HepG2 (cell line): ENCODE results near the gene ANKDD1A. TPM values are rescaled to one million over a fixed set of nuclear protein-coding genes. Genes with fewer than 3 reads are reported as not detected.

Source experiments
- ATAC-seq: fragments of 200-7000 bp; cut with Tn5 transposase; 3 replicates; pipeline ENCODE4 v1.9.1; 2020; ENCODE audit warnings: mild to moderate bottlenecking, moderate library complexity
- BruUV-seq: library from RNA; stranded (reverse); fragments of 400-500 nt; replicated peaks from 2 replicates; lab custom pipeline; 2021; lab: Mats Ljungman, UMichigan
- CTCF ChIA-PET: fragments of 300-600 bp; formaldehyde crosslinking; extraction: SDS; loops from one replicate; lab custom pipeline; 2021; ENCODE audit warnings: low total read pairs, inconsistent platforms, low intra/inter-chr PET ratio; lab: Yijun Ruan, JAX
- POLR2A ChIA-PET: fragments of 350-600 bp; sonication (Branson Sonifier 250); formaldehyde crosslinking; loops from one replicate; lab custom pipeline; 2020; ENCODE audit warnings: antibody characterized with exemption, inconsistent platforms; lab: Yijun Ruan, JAX
- DNase-seq: peaks from one replicate; pipeline ENCODE4 v3.0.0-alpha.2; 2015; ENCODE audit warnings: low spot score
- FAIRE-seq: peaks from 3 replicates; lab custom pipeline; 2011; peaks lifted over from hg19 to GRCh38; lab: Jason Lieb, UNC
- H2AFZ ChIP-seq: one replicate; pipeline ENCODE4 v1.6.1; 2011; ENCODE audit warnings: low read length, inconsistent platforms
- H3K27ac ChIP-seq: fragments of 300-600 bp; 3 replicates; pipeline ENCODE4 v1.8.0; 2011; ENCODE audit warnings: mixed run types, mild to moderate bottlenecking, mixed read lengths, low read length, inconsistent platforms; ENCODE audit not compliant: insufficient read depth; ENCODE audit errors: extremely low read length
- H3K27me3 ChIP-seq, 2 experiments: fragments of 200-600 bp in 1 of 2; 2 replicates in 1 of 2; 3 replicates in 1 of 2; pipeline versions ENCODE4 v1.6.0 to v1.8.0; 2011; ENCODE audit warnings: low read length in 2 of 2, mild to moderate bottlenecking in 2 of 2, moderate library complexity in 2 of 2, inconsistent platforms in 1 of 2; ENCODE audit not compliant: insufficient read depth in 2 of 2, control insufficient read depth in 1 of 2
- H3K36me3 ChIP-seq, 2 experiments: fragments of 200-600 bp in 1 of 2; replicated peaks in 1 of 2; 2 replicates in 1 of 2; 3 replicates in 1 of 2; pipeline versions ENCODE4 v1.5.1 to v1.8.0; 2011; ENCODE audit warnings: low read length in 2 of 2, inconsistent platforms in 1 of 2; ENCODE audit not compliant: insufficient read depth in 2 of 2, control insufficient read depth in 1 of 2
- H3K4me1 ChIP-seq: 2 replicates; pipeline ENCODE4 v1.5.1; 2012; ENCODE audit warnings: low read length, inconsistent platforms; ENCODE audit not compliant: insufficient read depth
- H3K4me2 ChIP-seq: 2 replicates; pipeline ENCODE4 v1.6.0; 2011; ENCODE audit warnings: low read depth, low read length, inconsistent platforms
- H3K4me3 ChIP-seq, 3 experiments: fragments of 200-600 bp in 1 of 3; sonication (generic), shearing (Covaris generic) in 1 of 3; replicated peaks in 1 of 3; 2 replicates each; pipeline ENCODE4 v1.5.1; 2011 to 2016; ENCODE audit warnings: low read length in 3 of 3, inconsistent platforms in 2 of 3, low read depth in 2 of 3, mild to moderate bottlenecking in 2 of 3, control low read depth in 1 of 3, mixed read lengths in 1 of 3; ENCODE audit not compliant: insufficient read depth in 1 of 3
- H3K79me2 ChIP-seq: one replicate; pipeline ENCODE4 v1.6.1; 2011; ENCODE audit warnings: low read length, inconsistent platforms; ENCODE audit not compliant: insufficient read depth
- H3K9ac ChIP-seq: 2 replicates; pipeline ENCODE4 v1.6.0; 2011; ENCODE audit warnings: mild to moderate bottlenecking, low read depth, low read length, inconsistent platforms; ENCODE audit not compliant: insufficient read depth
- H3K9me3 ChIP-seq: 2 replicates; pipeline ENCODE4 v1.5.1; 2012; ENCODE audit warnings: mild to moderate bottlenecking, low read length
- H4K20me1 ChIP-seq: 2 replicates; pipeline ENCODE4 v1.6.0; 2011; ENCODE audit warnings: inconsistent platforms, mild to moderate bottlenecking, low read length, moderate library complexity; ENCODE audit not compliant: insufficient read depth
- HMG20B ChIP-seq: conservative IDR thresholded peaks from 2 replicates; pipeline ENCODE4 v1.6.1; 2016; ENCODE audit warnings: missing genetic modification reagents, missing compliant biosample characterization
- HNRNPLL ChIP-seq: fragments of 200-400 bp; formaldehyde crosslinking; IDR thresholded peaks from 2 replicates; pipeline ENCODE4 v1.6.1; 2017; ENCODE audit warnings: mild to moderate bottlenecking, low read depth, low read length; ENCODE audit not compliant: poor library complexity, severe bottlenecking
- MTA1 ChIP-seq: sonication (generic); formaldehyde crosslinking; IDR thresholded peaks from 2 replicates; pipeline ENCODE4 v1.4.0; 2020; ENCODE audit warnings: missing genetic modification reagents, mild to moderate bottlenecking, borderline replicate concordance
- PHF21A ChIP-seq: sonication (generic); formaldehyde crosslinking; IDR thresholded peaks from 2 replicates; pipeline ENCODE4 v1.5.0; 2020; ENCODE audit warnings: mild to moderate bottlenecking, missing genetic modification reagents
- POLR2AphosphoS2 ChIP-seq: IDR thresholded peaks from 2 replicates; pipeline ENCODE4 v1.6.1; 2011; ENCODE audit warnings: low read depth, low read length, improper control_type of control experiment
- RFX1 ChIP-seq: fragments of 450-650 bp; IDR thresholded peaks from 2 replicates; pipeline ENCODE4 v1.6.1; 2017
- SMC3 ChIP-seq: IDR thresholded peaks from 2 replicates; pipeline ENCODE4 v1.6.1; 2011; ENCODE audit warnings: low read length, improper control_type of control experiment
- SP2 ChIP-seq: sonication (generic); formaldehyde crosslinking; IDR thresholded peaks from 2 replicates; pipeline ENCODE4 v1.5.1; 2020; ENCODE audit warnings: mild to moderate bottlenecking, missing genetic modification reagents
- ZNF75D ChIP-seq: sonication (generic); formaldehyde crosslinking; IDR thresholded peaks from 2 replicates; pipeline ENCODE4 v1.8.1; 2023; ENCODE audit warnings: missing genetic modification reagents, mild to moderate bottlenecking, borderline replicate concordance
- WGBS: methylation state at CpG from one replicate; pipeline ENCODE4 v1.1.6; 2017; ENCODE audit warnings: low lambda C conversion rate; 5-methylcytosine and 5-hydroxymethylcytosine counted together
- in situ Hi-C: cut with HindIII; loops from 2 replicates; pipeline ENCODE4 v1.10.0; 2017; ENCODE audit warnings: low pct_unique_long_range_greater_than_20kb; ENCODE audit not compliant: extremely low pct_ligation_motif_present
- intact Hi-C: fragments of 100-400 bp; cut with micrococcal nuclease; formaldehyde crosslinking; loops from one replicate; pipeline ENCODE4 v1.10.0; 2022; ENCODE audit not compliant: unreplicated experiment
- polyA plus RNA-seq, 8 experiments: library from polyadenylated mRNA; depleted of rRNA in 3 of 8; stranded (reverse) in 7 of 8; unstranded in 1 of 8; fragments of >200 nt; fragmentation: Illumina TruSeq in 4 of 8; extraction: Trizol in 4 of 8; gene quantifications; 2 replicates each; pipeline versions ENCODE4 v1.2.1 to v1.2.3, GENCODE V29; 2011 to 2016; ENCODE audit warnings: low read depth in 4 of 8, missing spikeins in 1 of 8, mixed read lengths in 1 of 8; ENCODE audit not compliant: insufficient read depth in 1 of 8
- total RNA-seq, 5 experiments: library from RNA; depleted of rRNA; stranded (reverse); fragments of >200 nt; fragmentation: Illumina TruSeq; extraction: Trizol; gene quantifications; 2 replicates each; pipeline ENCODE4 v1.2.3, GENCODE V29; 2016; ENCODE audit warnings: low read depth in 1 of 5
- TF ChIP-seq, protein P1 (sequence below): sonication (generic); formaldehyde crosslinking; IDR thresholded peaks from 2 replicates; pipeline ENCODE4 v1.4.0; 2020; ENCODE audit warnings: mild to moderate bottlenecking, missing genetic modification reagents
- TF ChIP-seq, protein P2 (sequence below): sonication (generic); formaldehyde crosslinking; IDR thresholded peaks from 2 replicates; pipeline ENCODE4; 2020; ENCODE audit warnings: missing genetic modification reagents, mild to moderate bottlenecking, borderline replicate concordance
- TF ChIP-seq, protein P3 (sequence below): sonication (generic); formaldehyde crosslinking; IDR thresholded peaks from 2 replicates; pipeline ENCODE4 v1.4.0; 2020; ENCODE audit warnings: missing genetic modification reagents
- TF ChIP-seq, protein P4 (sequence below): sonication (generic); formaldehyde crosslinking; IDR thresholded peaks from 2 replicates; pipeline ENCODE4 v1.8.0; 2022; ENCODE audit warnings: mild to moderate bottlenecking, missing genetic modification reagents, moderate library complexity
- TF ChIP-seq, protein P5 (sequence below): sonication (generic); formaldehyde crosslinking; IDR thresholded peaks from 2 replicates; pipeline ENCODE4 v1.8.0; 2022; ENCODE audit warnings: missing genetic modification reagents, low read depth, mild to moderate bottlenecking, borderline replicate concordance

ANKDD1A gene
- total and polyA plus RNA-seq, 2 of the 13 experiments (the other 11 are each of a cell fraction or from before 2014, with no cell fraction given): 0.11 to 0.48 TPM

DNA sequence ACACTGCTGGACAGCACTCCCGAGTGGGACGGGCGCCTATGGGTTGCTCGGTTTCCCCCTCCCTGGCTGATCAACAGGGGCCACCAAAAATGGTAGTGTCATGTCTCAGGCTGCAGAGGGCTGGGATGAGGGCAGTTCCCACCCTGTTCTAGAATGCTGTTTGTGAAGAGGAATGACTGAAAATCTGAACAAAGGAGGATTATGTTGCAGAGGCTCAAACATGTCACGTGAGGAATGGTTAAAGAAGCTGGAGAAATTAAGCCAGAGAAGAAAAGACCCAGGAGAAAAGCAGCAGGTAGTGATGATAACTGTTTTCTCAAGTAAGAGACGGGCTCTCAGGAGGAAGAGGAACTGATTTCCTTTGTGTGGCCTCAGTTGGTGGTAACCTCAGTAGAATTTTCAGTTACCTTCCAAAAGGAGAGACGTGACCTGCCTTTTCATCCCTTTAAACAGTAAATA lies 67.6 kb downstream of the ANKDD1A start:
- no peak for FAIRE-seq
- Histone ChIP-seq H2AFZ (no peak overlapping the region), H3K4me3 (no peak overlapping the region), H3K9ac (no peak overlapping the region), H3K36me3 (peaks cover 2 to 42% of the 10 kb centered on the region in 2 experiments; a peak in 3 of 5 replicates), H3K4me2 (no peak overlapping the region), H4K20me1 (no peaks in the 10 kb centered on the region), H3K27ac (no peak overlapping the region), H3K9me3 (no peaks in the 10 kb centered on the region), H3K79me2 (peaks cover 3% of the 10 kb centered on the region), H3K27me3 (no peaks in the 10 kb centered on the region), H3K4me1 (peaks cover 27% of the 10 kb centered on the region)
- DNase-seq: no peak
- CTCF ChIA-PET: no interaction called here
- intact Hi-C loops: no loop called here
- in situ Hi-C loops: no loop called here
- WGBS: 94% methylated on average over 7 of the region's 7 CpGs
- ATAC-seq: no peak
- POLR2A ChIA-PET: no interaction called here
- no TSS peak for BruUV-seq
- no peak for TF ChIP-seq HMG20B (CRISPR knock-in tag)
- TF ChIP-seq ZNF75D (CRISPR knock-in tag): no peak
- TF ChIP-seq SMC3: no peak
- TF ChIP-seq PHF21A (CRISPR knock-in tag): no peak
- no peak for TF ChIP-seq MTA1
- TF ChIP-seq, protein P1, sequence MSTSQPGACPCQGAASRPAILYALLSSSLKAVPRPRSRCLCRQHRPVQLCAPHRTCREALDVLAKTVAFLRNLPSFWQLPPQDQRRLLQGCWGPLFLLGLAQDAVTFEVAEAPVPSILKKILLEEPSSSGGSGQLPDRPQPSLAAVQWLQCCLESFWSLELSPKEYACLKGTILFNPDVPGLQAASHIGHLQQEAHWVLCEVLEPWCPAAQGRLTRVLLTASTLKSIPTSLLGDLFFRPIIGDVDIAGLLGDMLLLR (CRISPR knock-in tag): no peak
- no peak for TF ChIP-seq SP2 (CRISPR knock-in tag)
- TF ChIP-seq, protein P2, sequence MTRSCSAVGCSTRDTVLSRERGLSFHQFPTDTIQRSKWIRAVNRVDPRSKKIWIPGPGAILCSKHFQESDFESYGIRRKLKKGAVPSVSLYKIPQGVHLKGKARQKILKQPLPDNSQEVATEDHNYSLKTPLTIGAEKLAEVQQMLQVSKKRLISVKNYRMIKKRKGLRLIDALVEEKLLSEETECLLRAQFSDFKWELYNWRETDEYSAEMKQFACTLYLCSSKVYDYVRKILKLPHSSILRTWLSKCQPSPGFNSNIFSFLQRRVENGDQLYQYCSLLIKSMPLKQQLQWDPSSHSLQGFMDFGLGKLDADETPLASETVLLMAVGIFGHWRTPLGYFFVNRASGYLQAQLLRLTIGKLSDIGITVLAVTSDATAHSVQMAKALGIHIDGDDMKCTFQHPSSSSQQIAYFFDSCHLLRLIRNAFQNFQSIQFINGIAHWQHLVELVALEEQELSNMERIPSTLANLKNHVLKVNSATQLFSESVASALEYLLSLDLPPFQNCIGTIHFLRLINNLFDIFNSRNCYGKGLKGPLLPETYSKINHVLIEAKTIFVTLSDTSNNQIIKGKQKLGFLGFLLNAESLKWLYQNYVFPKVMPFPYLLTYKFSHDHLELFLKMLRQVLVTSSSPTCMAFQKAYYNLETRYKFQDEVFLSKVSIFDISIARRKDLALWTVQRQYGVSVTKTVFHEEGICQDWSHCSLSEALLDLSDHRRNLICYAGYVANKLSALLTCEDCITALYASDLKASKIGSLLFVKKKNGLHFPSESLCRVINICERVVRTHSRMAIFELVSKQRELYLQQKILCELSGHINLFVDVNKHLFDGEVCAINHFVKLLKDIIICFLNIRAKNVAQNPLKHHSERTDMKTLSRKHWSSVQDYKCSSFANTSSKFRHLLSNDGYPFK (CRISPR knock-in tag): no peak
- no peak for TF ChIP-seq HNRNPLL
- no peak for TF ChIP-seq RFX1
- TF ChIP-seq, protein P3, sequence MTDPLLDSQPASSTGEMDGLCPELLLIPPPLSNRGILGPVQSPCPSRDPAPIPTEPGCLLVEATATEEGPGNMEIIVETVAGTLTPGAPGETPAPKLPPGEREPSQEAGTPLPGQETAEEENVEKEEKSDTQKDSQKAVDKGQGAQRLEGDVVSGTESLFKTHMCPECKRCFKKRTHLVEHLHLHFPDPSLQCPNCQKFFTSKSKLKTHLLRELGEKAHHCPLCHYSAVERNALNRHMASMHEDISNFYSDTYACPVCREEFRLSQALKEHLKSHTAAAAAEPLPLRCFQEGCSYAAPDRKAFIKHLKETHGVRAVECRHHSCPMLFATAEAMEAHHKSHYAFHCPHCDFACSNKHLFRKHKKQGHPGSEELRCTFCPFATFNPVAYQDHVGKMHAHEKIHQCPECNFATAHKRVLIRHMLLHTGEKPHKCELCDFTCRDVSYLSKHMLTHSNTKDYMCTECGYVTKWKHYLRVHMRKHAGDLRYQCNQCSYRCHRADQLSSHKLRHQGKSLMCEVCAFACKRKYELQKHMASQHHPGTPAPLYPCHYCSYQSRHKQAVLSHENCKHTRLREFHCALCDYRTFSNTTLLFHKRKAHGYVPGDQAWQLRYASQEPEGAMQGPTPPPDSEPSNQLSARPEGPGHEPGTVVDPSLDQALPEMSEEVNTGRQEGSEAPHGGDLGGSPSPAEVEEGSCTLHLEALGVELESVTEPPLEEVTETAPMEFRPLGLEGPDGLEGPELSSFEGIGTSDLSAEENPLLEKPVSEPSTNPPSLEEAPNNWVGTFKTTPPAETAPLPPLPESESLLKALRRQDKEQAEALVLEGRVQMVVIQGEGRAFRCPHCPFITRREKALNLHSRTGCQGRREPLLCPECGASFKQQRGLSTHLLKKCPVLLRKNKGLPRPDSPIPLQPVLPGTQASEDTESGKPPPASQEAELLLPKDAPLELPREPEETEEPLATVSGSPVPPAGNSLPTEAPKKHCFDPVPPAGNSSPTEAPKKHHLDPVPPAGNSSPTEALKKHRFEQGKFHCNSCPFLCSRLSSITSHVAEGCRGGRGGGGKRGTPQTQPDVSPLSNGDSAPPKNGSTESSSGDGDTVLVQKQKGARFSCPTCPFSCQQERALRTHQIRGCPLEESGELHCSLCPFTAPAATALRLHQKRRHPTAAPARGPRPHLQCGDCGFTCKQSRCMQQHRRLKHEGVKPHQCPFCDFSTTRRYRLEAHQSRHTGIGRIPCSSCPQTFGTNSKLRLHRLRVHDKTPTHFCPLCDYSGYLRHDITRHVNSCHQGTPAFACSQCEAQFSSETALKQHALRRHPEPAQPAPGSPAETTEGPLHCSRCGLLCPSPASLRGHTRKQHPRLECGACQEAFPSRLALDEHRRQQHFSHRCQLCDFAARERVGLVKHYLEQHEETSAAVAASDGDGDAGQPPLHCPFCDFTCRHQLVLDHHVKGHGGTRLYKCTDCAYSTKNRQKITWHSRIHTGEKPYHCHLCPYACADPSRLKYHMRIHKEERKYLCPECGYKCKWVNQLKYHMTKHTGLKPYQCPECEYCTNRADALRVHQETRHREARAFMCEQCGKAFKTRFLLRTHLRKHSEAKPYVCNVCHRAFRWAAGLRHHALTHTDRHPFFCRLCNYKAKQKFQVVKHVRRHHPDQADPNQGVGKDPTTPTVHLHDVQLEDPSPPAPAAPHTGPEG (CRISPR knock-in tag): no peak
- TF ChIP-seq, protein P4, sequence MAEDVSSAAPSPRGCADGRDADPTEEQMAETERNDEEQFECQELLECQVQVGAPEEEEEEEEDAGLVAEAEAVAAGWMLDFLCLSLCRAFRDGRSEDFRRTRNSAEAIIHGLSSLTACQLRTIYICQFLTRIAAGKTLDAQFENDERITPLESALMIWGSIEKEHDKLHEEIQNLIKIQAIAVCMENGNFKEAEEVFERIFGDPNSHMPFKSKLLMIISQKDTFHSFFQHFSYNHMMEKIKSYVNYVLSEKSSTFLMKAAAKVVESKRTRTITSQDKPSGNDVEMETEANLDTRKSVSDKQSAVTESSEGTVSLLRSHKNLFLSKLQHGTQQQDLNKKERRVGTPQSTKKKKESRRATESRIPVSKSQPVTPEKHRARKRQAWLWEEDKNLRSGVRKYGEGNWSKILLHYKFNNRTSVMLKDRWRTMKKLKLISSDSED (CRISPR knock-in tag): no peak
- TF ChIP-seq POLR2AphosphoS2: no peak
- TF ChIP-seq, protein P5, sequence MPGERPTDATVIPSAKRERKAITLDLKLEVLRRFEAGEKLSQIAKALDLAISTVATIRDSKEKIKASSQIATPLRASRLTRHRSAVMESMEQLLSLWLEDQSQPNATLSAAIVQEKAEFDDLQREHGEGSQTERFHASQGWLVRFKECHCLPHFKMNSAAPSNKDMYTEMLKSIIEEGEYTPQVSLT (CRISPR knock-in tag): no peak
